Activated CD8-positive, alpha-beta memory T cell treated with anti-CD3 and anti-CD28 coated beads for 4 hours (primary cell): ENCODE results near the gene CAMK1D.
A peak's percentile ranks its signal among the peaks of the same experiment; 100 is the strongest.

Experiments used
- DNase-seq, 2 donors: peaks; one replicate each; pipeline ENCODE4 v3.0.0-alpha.2; 2020; ENCODE audit warnings: low read depth in 2 of 2

The CAMK1D gene

DNA sequence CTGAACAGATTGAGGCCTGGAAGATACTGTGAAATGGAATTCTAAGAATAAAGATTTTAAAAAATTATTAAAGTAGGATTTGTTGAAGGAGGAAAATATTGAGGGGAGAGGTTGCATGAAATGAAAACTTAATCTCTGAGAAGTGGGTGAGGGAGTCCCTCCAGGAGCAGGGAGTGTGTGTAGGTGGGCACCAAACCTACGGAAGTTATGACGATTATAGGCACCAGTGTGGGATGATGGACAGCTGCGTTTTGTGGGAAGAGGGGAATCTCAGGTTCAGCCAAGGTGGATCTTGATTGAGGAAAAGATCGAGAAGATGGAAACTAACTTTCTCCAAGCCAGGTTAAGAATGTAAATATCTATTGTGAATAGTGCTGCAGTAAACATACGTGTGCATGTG is 405.7 kb downstream of the CAMK1D start:
- no peak for DNase-seq

DNA sequence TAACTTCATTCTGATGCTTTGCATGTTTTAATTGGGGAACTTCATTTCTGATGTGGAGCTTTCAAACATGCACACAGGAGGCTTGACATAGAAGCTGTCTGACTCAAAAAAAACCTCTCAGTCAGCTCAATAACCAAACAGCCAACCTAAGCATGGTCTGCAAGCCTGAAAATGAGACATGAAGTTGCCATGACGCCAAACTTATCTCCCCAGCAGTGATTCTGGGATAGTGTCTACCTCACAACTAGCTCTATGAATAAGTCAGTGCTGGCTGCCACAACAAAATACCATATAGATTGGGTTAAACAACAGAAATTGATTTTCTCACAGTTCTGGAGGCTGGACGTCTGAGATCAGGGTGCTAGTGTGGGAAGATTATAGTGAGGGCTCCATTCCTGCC is 408.0 kb downstream of the CAMK1D start:
- DNase-seq: no peak

DNA sequence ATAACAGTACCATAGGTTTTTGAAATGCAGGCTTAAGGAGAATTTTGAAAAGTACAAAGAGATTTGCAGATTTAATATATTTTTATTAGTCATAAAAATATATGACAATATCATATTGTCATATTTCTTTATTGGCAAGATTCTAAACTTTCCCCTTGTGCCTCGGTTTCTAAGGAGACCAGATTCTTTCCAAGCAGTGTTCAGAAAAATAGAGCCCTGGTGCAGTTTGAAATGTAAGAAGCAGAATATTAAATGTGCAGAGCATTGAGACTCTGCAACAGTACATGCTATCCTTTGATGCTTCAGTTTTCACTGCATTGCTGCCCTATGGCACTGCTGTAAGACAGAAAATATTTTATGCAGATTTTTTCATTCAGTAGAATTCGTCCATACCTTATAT is 408.9 kb downstream of the CAMK1D start:
- DNase-seq: no peak

DNA sequence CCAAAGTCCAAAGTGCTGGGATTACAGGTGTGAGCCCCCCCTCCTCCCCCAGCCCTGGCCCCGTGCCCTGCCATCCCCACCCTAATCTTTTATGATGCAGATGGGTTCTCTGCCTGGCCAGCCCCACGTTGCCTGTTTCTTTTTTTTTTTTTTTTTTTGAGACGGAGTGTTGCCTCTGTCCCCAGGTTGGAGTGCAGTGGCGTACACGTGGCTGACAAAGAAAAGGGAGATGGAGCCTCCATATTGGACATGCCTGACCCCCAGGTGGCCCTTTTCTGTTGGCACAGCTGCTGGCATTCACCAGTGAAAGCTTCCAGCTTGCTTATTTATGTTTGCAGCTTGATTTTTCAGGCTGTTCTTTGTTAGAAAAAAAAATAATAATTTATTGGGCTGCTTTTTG is 416.9 kb downstream of the CAMK1D start:
- no peak for DNase-seq

GRCh38 chr10:12768156-12769100 is 419.1 kb downstream of the CAMK1D start:
- no peak for DNase-seq

- DNase-seq: no peak
Measured at GRCh38 chr10:12769323-12770044, 420.1 kb downstream of the CAMK1D start.

DNA sequence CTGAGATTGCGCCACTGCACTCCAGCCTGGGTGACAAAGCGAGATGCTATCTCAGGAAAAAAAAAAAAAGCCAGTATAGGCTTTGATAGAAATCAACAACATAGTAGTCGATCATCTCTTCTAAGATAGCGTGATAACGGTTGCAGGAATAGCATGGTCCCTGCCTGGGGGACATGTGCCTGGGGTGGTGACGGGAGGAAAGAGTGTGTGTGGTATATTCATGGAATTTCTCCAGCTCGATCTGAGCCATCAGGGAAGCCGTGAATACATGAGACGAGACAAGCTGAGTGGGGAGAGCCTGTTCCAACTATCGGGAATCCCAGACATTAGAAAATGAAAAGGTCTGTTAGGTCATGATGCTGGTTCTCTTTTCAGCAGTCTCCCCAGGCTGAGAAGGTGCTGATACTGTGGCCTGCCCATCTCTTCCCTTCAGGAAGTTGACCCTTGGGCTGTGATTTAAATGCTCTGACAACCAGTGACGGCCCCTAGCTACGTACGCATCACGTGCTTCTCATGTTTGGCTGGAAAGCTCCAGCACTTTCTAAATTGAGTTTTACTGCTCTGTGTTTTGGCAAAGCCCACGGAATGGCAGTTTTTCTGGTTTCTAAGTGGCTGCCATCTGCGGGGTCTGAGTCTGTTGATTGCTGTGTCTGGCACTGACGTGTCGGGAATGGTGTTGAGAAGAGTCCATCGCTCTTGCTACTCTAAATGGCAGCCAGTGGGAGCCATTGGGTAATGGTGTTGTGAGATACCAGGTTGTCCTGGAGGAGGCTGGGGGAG is 422.8 kb downstream of the CAMK1D start:
- DNase-seq: no peak

DNA sequence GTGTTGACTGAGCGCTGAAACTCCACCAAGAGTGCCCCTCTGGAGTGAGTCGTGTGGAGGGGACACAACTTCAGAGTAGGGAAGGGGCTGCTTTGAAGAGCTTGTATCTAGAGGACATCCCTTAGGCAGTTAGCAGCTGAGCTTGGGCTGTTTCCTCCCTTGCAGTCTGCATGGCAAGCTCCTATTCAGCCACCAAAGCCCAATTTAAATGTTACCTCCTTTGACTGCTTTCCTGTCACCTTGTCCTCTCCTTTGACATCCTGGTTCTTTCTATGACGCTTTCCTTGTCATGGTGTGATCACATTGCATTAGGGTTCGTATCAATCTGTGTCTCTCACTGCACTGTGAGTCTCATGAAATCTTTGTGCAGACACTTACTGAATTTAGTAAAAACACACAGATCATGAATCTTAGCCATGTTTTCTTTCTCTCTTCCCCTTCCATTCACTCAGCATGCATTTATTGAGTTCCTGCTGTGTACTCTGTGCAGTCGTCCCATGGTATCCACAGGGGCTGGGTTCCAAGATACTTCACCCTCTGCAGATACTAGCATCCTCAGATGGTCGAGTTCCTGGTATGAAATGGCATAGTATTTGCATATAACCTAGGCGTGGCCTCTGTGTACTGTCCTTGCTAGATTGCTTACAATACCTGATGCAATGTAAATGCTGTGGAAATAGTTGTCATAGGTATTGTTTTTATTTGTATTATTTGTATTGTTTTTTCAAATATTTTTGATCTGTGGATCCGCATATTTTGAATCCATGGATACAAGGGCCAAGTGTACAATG is 423.6 kb downstream of the CAMK1D start:
- DNase-seq: no peak

- no peak for DNase-seq
Measured at GRCh38 chr10:12774204-12774894, 425.0 kb downstream of the CAMK1D start.

GRCh38 chr10:12777840-12778585 is 428.7 kb downstream of the CAMK1D start:
- no peak for DNase-seq

DNA sequence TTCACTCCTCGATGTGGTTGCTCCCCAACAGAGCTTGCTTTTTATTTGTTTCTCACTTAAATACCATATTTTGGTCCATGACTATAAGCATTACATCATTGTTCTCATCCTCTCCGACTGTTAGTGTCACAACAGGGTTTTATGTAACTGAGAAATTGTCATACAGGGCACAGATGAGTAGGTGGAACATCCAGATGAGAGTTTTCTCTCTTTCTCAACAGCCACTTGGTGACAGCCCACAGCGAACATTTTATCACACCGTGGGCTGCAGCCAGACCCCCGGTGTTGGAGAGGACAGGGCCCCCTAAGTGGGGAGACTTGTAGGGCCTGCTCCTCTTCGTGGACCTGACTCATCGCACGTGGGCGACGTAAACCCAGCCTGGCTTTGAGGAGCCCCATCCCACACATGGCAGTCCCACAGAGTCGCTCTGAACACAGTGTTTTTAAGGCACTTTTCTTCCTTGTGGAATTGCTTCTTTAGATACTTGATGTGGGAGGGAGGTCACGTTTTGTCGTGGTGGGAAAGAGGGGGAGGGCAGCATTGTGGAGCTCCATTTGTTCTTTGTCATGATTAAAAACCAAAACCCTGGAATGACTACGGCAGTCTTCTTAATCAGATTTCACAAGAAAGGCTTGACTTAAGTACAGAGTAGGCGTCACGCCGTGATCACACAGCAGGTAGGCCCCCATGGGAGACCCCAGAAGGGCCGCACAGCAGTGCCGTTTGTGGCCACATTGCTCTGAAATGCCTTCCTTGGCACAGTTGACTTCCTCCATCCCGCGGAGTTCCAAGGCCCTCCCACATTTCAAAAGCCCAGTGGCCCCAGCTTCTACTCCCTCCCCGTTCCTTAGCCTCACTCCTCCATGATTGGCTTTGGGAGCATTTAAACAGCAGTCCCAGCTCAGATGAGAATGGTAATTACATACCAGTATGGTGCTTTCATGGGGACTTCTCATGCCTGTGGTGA is 431.6 kb downstream of the CAMK1D start:
- DNase-seq: no peak

GRCh38 chr10:12781976-12782375 is 432.6 kb downstream of the CAMK1D start:
- DNase-seq: no peak

- peak in 1 of 2 donors; percentile 18 for DNase-seq
Measured at GRCh38 chr10:12782537-12782936, 433.2 kb downstream of the CAMK1D start.

GRCh38 chr10:12783293-12783692 is 433.9 kb downstream of the CAMK1D start:
- DNase-seq: no peak

DNA sequence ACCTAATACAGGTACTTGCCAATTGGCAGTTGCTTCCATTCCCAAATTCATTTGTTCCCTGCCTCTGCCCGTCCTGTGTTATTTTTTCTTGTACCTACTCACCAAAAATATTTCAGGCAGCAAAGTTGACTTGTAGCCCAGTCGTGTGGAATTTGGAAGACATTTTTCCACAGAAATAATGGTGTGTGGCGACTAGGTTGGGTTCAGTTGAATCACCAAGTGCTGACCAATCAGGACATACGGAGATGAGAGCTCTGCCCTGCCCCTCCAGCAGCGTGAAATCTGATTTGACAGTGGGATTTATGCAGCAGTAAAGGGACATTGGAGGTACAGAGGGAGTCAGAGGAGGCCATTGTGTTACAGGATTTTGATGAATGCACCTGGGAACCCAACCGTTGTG is 435.3 kb downstream of the CAMK1D start:
- DNase-seq: no peak

GRCh38 chr10:12785415-12785831 is 436.1 kb downstream of the CAMK1D start:
- DNase-seq: no peak

DNA sequence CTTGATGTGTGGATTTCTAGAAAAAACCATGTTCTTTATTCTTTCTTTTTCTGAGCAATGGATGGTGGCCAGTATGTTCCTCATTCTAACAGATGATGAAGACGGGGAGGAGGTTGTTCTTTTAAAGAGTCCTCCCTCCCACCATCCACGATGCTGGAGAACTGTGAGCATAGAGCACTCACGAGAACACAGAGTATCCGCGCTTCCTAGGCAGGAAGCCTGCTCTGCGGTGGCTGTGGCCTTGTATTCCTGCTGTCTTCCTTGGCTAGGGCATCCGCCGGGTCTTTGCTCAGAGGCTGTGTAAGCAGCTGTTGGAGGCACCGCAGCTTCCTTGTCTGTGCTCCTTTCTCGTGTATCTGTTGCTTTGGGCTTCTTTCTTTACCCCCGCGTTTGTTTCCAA is 437.9 kb downstream of the CAMK1D start:
- DNase-seq: no peak

- no peak for DNase-seq
Measured at GRCh38 chr10:12788277-12788676, 438.9 kb downstream of the CAMK1D start.

DNA sequence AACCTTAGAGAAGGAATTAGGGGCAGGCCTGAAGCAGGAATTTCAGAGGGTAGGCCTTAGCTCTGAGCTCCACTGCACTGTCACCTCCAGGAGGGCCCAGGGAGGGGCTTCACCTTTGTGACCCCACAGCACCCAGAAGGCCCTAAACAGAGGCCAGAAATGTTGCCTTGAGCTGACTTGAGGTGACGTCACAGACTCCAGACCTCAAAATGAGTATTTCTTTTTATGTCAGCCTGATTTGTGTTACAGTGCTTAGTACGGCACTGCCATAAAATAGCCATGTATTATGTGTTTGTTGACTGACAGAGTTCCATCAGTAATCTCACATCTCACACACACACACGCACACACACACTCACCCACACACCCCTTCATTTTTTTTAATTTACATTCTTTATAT is 440.9 kb downstream of the CAMK1D start:
- DNase-seq: no peak
